Measurements from ENCODE around the gene OR7C2. TPM values are rescaled to one million over a fixed set of nuclear protein-coding genes. Genes with fewer than 3 reads are reported as not detected.

The OR7C2 gene
- total and polyA plus RNA-seq, 4 donors = not detected

DNA sequence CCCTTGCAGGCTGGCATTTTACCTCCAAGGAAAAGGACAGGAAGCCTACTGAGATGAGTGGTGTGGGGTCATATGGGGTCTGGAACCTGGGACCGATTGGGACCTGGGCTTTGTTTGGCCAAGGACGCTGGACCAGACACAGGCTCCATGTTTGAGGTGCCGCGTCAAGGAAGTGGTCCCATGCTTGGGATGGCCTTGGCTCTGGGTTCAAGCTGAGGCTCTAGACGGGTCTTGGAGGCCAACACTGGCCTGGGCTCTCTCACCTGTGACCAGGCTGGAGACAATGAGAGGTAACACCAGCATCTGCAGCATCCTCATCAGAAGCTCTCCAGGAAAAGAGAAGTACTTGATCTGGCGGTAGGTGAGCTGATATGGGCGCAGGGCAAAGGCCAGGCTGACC, 30.2 kb downstream of the OR7C2 start:
- H3K9ac ChIP-seq (ENCODE audit: insufficient read depth in 1 of 2, low read length in 2 of 2) = no peak overlapping the region
- no peak overlapping the region for H3K4me3 ChIP-seq
- no peak overlapping the region for H3K27ac ChIP-seq (ENCODE audit: low read depth in 1 of 2, low read length in 1 of 2)
- H3K36me3 ChIP-seq (ENCODE audit: control insufficient read depth in 4 of 4, insufficient read depth in 4 of 4, low read length in 4 of 4) = no peaks in the 10 kb centered on the region
- DNase-seq (no peak), ATAC-seq (ENCODE audit: insufficient read depth, low FRiP score) (no peak)
- peaks cover 0 to 6% (median 4%) of the 10 kb centered on the region in 3 donors for H3K27me3 ChIP-seq (ENCODE audit: control insufficient read depth in 3 of 3, insufficient read depth in 3 of 3, low read length in 2 of 3)
- TF ChIP-seq, protein P1, sequence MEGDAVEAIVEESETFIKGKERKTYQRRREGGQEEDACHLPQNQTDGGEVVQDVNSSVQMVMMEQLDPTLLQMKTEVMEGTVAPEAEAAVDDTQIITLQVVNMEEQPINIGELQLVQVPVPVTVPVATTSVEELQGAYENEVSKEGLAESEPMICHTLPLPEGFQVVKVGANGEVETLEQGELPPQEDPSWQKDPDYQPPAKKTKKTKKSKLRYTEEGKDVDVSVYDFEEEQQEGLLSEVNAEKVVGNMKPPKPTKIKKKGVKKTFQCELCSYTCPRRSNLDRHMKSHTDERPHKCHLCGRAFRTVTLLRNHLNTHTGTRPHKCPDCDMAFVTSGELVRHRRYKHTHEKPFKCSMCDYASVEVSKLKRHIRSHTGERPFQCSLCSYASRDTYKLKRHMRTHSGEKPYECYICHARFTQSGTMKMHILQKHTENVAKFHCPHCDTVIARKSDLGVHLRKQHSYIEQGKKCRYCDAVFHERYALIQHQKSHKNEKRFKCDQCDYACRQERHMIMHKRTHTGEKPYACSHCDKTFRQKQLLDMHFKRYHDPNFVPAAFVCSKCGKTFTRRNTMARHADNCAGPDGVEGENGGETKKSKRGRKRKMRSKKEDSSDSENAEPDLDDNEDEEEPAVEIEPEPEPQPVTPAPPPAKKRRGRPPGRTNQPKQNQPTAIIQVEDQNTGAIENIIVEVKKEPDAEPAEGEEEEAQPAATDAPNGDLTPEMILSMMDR (IDR thresholded peaks at IDR 0.05; ENCODE audit: control extremely low read depth, extremely low read depth) = no peak
- WGBS, 2 donors = 72 to 78% methylated on average over 7 of the region's 7 CpGs
- H3K9me3 ChIP-seq (ENCODE audit: control insufficient read depth in 4 of 4, insufficient read depth in 3 of 4, low read length in 3 of 4) = peaks cover 0 to 5% (median 2%) of the 10 kb centered on the region in 4 donors
- no peaks in the 10 kb centered on the region for H3K4me1 ChIP-seq (ENCODE audit: control insufficient read depth in 5 of 5, insufficient read depth in 5 of 5, low read length in 5 of 5)

DNA sequence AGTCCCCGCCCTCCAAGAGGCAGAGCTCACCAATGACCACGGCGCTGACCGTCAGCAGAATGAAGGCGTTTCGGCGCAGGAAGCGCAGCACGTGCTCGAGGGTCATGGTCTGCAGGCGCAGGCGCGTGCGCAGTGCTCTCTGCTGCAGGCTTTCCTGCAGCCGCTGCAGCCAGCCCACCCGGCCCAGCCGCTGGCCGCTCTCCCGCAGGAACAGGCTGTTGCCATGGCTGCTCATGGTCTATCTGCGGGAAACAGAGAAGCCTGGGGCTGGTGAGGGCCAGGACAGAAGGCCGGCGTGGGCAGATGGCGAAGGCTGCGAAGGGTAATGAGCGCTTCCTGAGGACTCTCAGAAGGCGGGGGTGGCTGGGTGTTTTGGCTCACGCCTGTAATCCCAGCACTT, 31.4 kb downstream of the OR7C2 start:
- Histone ChIP-seq H3K27ac (ENCODE audit: low read depth in 1 of 2, low read length in 1 of 2) (no peak overlapping the region), H3K4me1 (ENCODE audit: control insufficient read depth in 5 of 5, insufficient read depth in 5 of 5, low read length in 5 of 5) (no peaks in the 10 kb centered on the region), H3K36me3 (ENCODE audit: control insufficient read depth in 4 of 4, insufficient read depth in 4 of 4, low read length in 4 of 4) (no peaks in the 10 kb centered on the region), H3K27me3 (ENCODE audit: control insufficient read depth in 3 of 3, insufficient read depth in 3 of 3, low read length in 2 of 3) (peaks cover under 1 to 16% (median 9%) of the 10 kb centered on the region in 3 donors), H3K4me3 (no peak overlapping the region), H3K9me3 (ENCODE audit: control insufficient read depth in 4 of 4, insufficient read depth in 3 of 4, low read length in 3 of 4) (peaks cover 0 to 5% (median 2%) of the 10 kb centered on the region in 4 donors), H3K9ac (ENCODE audit: insufficient read depth in 1 of 2, low read length in 2 of 2) (no peak overlapping the region)
- TF ChIP-seq, protein P1 (IDR thresholded peaks at IDR 0.05; ENCODE audit: control extremely low read depth, extremely low read depth) = no peak
- 88 to 89% methylated on average over 27 of the region's 27 CpGs for WGBS, 2 donors
- DNase-seq (no peak), ATAC-seq (ENCODE audit: insufficient read depth, low FRiP score) (no peak)

DNA sequence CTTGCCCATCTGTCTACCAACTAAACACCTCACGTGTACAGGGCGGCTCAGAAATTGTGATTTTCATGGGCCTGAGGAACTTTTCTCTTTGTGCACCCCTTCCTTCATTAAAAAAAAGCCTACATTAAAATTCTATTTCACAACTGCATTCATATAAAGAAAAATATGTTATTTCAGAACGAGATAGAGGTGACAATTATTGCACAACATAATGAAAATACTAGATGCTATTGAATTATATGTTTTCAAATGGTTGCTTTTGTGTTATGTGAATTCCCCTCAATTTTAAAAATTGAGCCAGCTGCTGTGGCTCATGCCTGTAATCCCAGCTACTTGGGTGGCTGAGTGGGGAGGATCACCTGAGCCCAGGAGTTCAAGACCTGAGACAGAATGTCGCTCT, 33.2 kb downstream of the OR7C2 start:
- no peaks in the 10 kb centered on the region for H3K4me1 ChIP-seq (ENCODE audit: control insufficient read depth in 5 of 5, insufficient read depth in 5 of 5, low read length in 5 of 5)
- peaks cover 13 to 31% (median 15%) of the 10 kb centered on the region in 3 donors for H3K27me3 ChIP-seq (ENCODE audit: control insufficient read depth in 3 of 3, insufficient read depth in 3 of 3, low read length in 2 of 3)
- H3K9ac ChIP-seq (ENCODE audit: insufficient read depth in 1 of 2, low read length in 2 of 2) = no peak overlapping the region
- H3K27ac ChIP-seq (ENCODE audit: low read depth in 1 of 2, low read length in 1 of 2) = no peak overlapping the region
- DNase-seq (no peak), ATAC-seq (ENCODE audit: insufficient read depth, low FRiP score) (no peak)
- H3K9me3 ChIP-seq (ENCODE audit: control insufficient read depth in 4 of 4, insufficient read depth in 3 of 4, low read length in 3 of 4) = peaks cover 0 to 7% (median 2%) of the 10 kb centered on the region in 4 donors
- WGBS, 2 donors = 62 to 64% methylated on average over 4 of the region's 4 CpGs
- TF ChIP-seq, protein P1 (IDR thresholded peaks at IDR 0.05; ENCODE audit: control extremely low read depth, extremely low read depth) = no peak
- no peaks in the 10 kb centered on the region for H3K36me3 ChIP-seq (ENCODE audit: control insufficient read depth in 4 of 4, insufficient read depth in 4 of 4, low read length in 4 of 4)
- H3K4me3 ChIP-seq = no peak overlapping the region

GRCh38 chr19:14977128-14977527, 35.8 kb downstream of the OR7C2 start:
- DNase-seq (no peak), ATAC-seq (ENCODE audit: insufficient read depth, low FRiP score) (no peak)
- TF ChIP-seq, protein P1 (IDR thresholded peaks at IDR 0.05; ENCODE audit: control extremely low read depth, extremely low read depth) = no peak
- Histone ChIP-seq H3K4me1 (ENCODE audit: control insufficient read depth in 5 of 5, insufficient read depth in 5 of 5, low read length in 5 of 5) (no peaks in the 10 kb centered on the region), H3K27me3 (ENCODE audit: control insufficient read depth in 3 of 3, insufficient read depth in 3 of 3, low read length in 2 of 3) (peaks cover 12 to 50% (median 30%) of the 10 kb centered on the region in 3 donors), H3K4me3 (no peak overlapping the region), H3K9ac (ENCODE audit: insufficient read depth in 1 of 2, low read length in 2 of 2) (no peak overlapping the region), H3K9me3 (ENCODE audit: control insufficient read depth in 4 of 4, insufficient read depth in 3 of 4, low read length in 3 of 4) (peaks cover 0 to 3% (median 0%) of the 10 kb centered on the region in 4 donors), H3K36me3 (ENCODE audit: control insufficient read depth in 4 of 4, insufficient read depth in 4 of 4, low read length in 4 of 4) (no peaks in the 10 kb centered on the region), H3K27ac (ENCODE audit: low read depth in 1 of 2, low read length in 1 of 2) (no peak overlapping the region)
- WGBS, 2 donors = 60 to 70% methylated on average over 5 of the region's 5 CpGs
